HCT116 (cell line): ENCODE results near the gene PFKFB2. TPM values are rescaled to one million over a fixed set of nuclear protein-coding genes. Genes with fewer than 3 reads are reported as not detected.

ENCODE experiments used
- ATAC-seq: fragments of 200-7000 bp; cut with Tn5 transposase; 2 replicates; pipeline ENCODE4 v1.9.1; 2020; ENCODE audit warnings: mild to moderate bottlenecking, moderate library complexity
- BruUV-seq: library from RNA; stranded (reverse); fragments of 400-500 nt; replicated peaks from 2 replicates; lab custom pipeline; 2021; lab: Mats Ljungman, UMichigan
- CTCF ChIA-PET: fragments of 300-600 bp; sonication (Branson Sonifier 250); formaldehyde crosslinking; loops from one replicate; lab custom pipeline; 2021; ENCODE audit warnings: antibody characterized with exemption; lab: Charles Lee
- POLR2A ChIA-PET: fragments of 300-600, 350-600 bp; sonication (Branson Sonifier 250); formaldehyde crosslinking; loops from one replicate; lab custom pipeline; 2021; ENCODE audit warnings: antibody characterized with exemption; lab: Charles Lee
- RAD21 ChIA-PET, 2 experiments: fragments of 300-600 bp; sonication (Branson Sonifier 250); formaldehyde crosslinking; loops; one replicate each; lab custom pipeline; 2023; ENCODE audit warnings: low total read pairs in 2 of 2; ENCODE audit not compliant: uncharacterized antibody in 2 of 2, unreplicated experiment in 2 of 2, low non-redundant PET in 1 of 2; lab: Charles Lee
- DNase-seq: peaks from one replicate; pipeline ENCODE4 v3.0.0-alpha.2; 2010; ENCODE audit warnings: low read depth, low spot score
- H2AFZ ChIP-seq: fragments of 200-600 bp; shearing (Covaris generic), sonication (generic); 2 replicates; pipeline ENCODE4 v1.6.1; 2017; ENCODE audit warnings: low read depth, mixed run types, mixed read lengths, antibody characterized with exemption, low read length; ENCODE audit not compliant: poor library complexity, severe bottlenecking
- H3K27ac ChIP-seq: 2 replicates; pipeline ENCODE4 v1.5.1; 2012; ENCODE audit warnings: low read depth, low read length
- H3K27me3 ChIP-seq: fragments of 200-600 bp; sonication (generic); 2 replicates; pipeline ENCODE4 v1.6.1; 2016; ENCODE audit warnings: mixed run types, low read length, mixed read lengths; ENCODE audit not compliant: insufficient read depth
- H3K36me3 ChIP-seq, 2 experiments: fragments of 200-500 bp in 1 of 2; fragments of 200-600 bp in 1 of 2; sonication (Bioruptor generic) in 1 of 2; sonication (generic) in 1 of 2; 2 replicates each; pipeline versions ENCODE4 v1.5.1 to v1.6.1; 2014 to 2016; ENCODE audit warnings: low read length in 2 of 2, inconsistent platforms in 1 of 2, mixed read lengths in 1 of 2, mixed run types in 1 of 2; ENCODE audit not compliant: insufficient read depth in 2 of 2, control insufficient read depth in 1 of 2
- H3K4me1 ChIP-seq, 2 experiments: fragments of 200-600 bp in 1 of 2; sonication (generic) in 1 of 2; 2 replicates each; pipeline versions ENCODE4 v1.5.1 to v1.6.1; 2012 to 2017; ENCODE audit warnings: low read length in 2 of 2, inconsistent platforms in 1 of 2, mild to moderate bottlenecking in 1 of 2, mixed read lengths in 1 of 2, mixed run types in 1 of 2, moderate library complexity in 1 of 2; ENCODE audit not compliant: insufficient read depth in 2 of 2, control insufficient read depth in 1 of 2
- H3K4me2 ChIP-seq: fragments of 200-600 bp; sonication (generic); 2 replicates; pipeline ENCODE4 v1.6.1; 2017; ENCODE audit warnings: mixed run types, low read length, mixed read lengths
- H3K4me3 ChIP-seq, 2 experiments: fragments of 200-600 bp in 1 of 2; sonication (generic) in 1 of 2; replicated peaks in 1 of 2; 2 replicates each; pipeline ENCODE4 v1.5.1; 2011 to 2016; ENCODE audit warnings: low read length in 2 of 2, control low read depth in 1 of 2, low read depth in 1 of 2, mild to moderate bottlenecking in 1 of 2, mixed read lengths in 1 of 2, mixed run types in 1 of 2
- H3K79me2 ChIP-seq: fragments of 200-600 bp; sonication (generic); 2 replicates; pipeline ENCODE4 v1.6.1; 2017; ENCODE audit warnings: mild to moderate bottlenecking, mixed run types, low read length, moderate library complexity, mixed read lengths; ENCODE audit not compliant: insufficient read depth
- H3K9ac ChIP-seq: fragments of 200-600 bp; sonication (generic); 2 replicates; pipeline ENCODE4 v1.6.1; 2016; ENCODE audit warnings: low read length, mixed read lengths
- H3K9me2 ChIP-seq: fragments of 200-600 bp; sonication (generic), shearing (Covaris generic); 2 replicates; pipeline ENCODE4 v1.6.1; 2017; ENCODE audit warnings: mixed run types, mild to moderate bottlenecking, moderate library complexity; ENCODE audit not compliant: insufficient read depth
- H3K9me3 ChIP-seq, 2 experiments: fragments of 200-500 bp in 1 of 2; fragments of 200-600 bp in 1 of 2; sonication (Bioruptor generic) in 1 of 2; sonication (generic) in 1 of 2; 2 replicates each; pipeline ENCODE4 v1.6.1; 2014 to 2017; ENCODE audit warnings: low read length in 2 of 2, mixed read lengths in 2 of 2, inconsistent platforms in 1 of 2, low read depth in 1 of 2, mild to moderate bottlenecking in 1 of 2, mixed run types in 1 of 2, moderate library complexity in 1 of 2; ENCODE audit not compliant: control insufficient read depth in 1 of 2, insufficient read depth in 1 of 2
- H4K20me1 ChIP-seq: fragments of 200-600 bp; sonication (generic), shearing (Covaris generic); 2 replicates; pipeline ENCODE4 v1.6.1; 2017; ENCODE audit warnings: mixed run types, mild to moderate bottlenecking, moderate library complexity; ENCODE audit not compliant: insufficient read depth
- CBX3 ChIP-seq: IDR thresholded peaks from 2 replicates; pipeline ENCODE4 v1.6.1; 2012; ENCODE audit warnings: low read depth
- ELF1 ChIP-seq: IDR thresholded peaks from 2 replicates; pipeline ENCODE4 v1.6.1; 2012; ENCODE audit warnings: low read depth, borderline replicate concordance
- EZH2phosphoT487 ChIP-seq: fragments of 200-600 bp; IDR thresholded peaks from 2 replicates; pipeline ENCODE4 v1.6.1; 2018; ENCODE audit warnings: antibody characterized with exemption, borderline replicate concordance
- FOSL1 ChIP-seq: IDR thresholded peaks from 2 replicates; pipeline ENCODE4 v1.6.1; 2012; ENCODE audit warnings: low read depth
- JUND ChIP-seq: IDR thresholded peaks from 2 replicates; pipeline ENCODE4 v1.6.1; 2012
- POLR2A ChIP-seq: IDR thresholded peaks from 2 replicates; pipeline ENCODE4 v1.7.0; 2011; ENCODE audit warnings: borderline replicate concordance; ENCODE audit not compliant: insufficient read depth, insufficient read length; ENCODE audit errors: extremely low read depth
- RAD21 ChIP-seq: IDR thresholded peaks from 2 replicates; pipeline ENCODE4 v1.6.1; 2012; ENCODE audit warnings: low read depth, mild to moderate bottlenecking
- SIN3A ChIP-seq: IDR thresholded peaks from 2 replicates; pipeline ENCODE4 v1.6.1; 2012; ENCODE audit warnings: low read depth
- SP1 ChIP-seq: IDR thresholded peaks from 2 replicates; pipeline ENCODE4 v1.6.1; 2012; ENCODE audit warnings: low read depth
- YY1 ChIP-seq: IDR thresholded peaks from 2 replicates; pipeline ENCODE4 v1.6.1; 2011; ENCODE audit warnings: low read length, low read depth, moderate library complexity, mild to moderate bottlenecking; ENCODE audit not compliant: insufficient replicate concordance; ENCODE audit errors: extremely low read depth
- ZBTB33 ChIP-seq: IDR thresholded peaks from 2 replicates; pipeline ENCODE4 v1.6.1; 2011; ENCODE audit warnings: mild to moderate bottlenecking, low read length, moderate library complexity; ENCODE audit not compliant: insufficient replicate concordance; ENCODE audit errors: extremely low read depth
- ZFX ChIP-seq: fragments of 450-650 bp; IDR thresholded peaks from 2 replicates; pipeline ENCODE4 v1.6.1; 2017
- ZNF274 ChIP-seq: fragments of 200-500 bp; sonication (Bioruptor generic); IDR thresholded peaks from 2 replicates; pipeline ENCODE4 v1.6.1; 2014; ENCODE audit warnings: mild to moderate bottlenecking, low read depth, low read length, inconsistent platforms
- intact Hi-C: fragments of 100-400 bp; cut with micrococcal nuclease; formaldehyde crosslinking; loops from 2 replicates; pipeline ENCODE4 v1.10.0; 2022
- total RNA-seq: library from RNA; stranded (reverse); gene quantifications from one replicate; pipeline ENCODE4 v1.2.1, GENCODE V29; 2021; ENCODE audit not compliant: unreplicated experiment
- TF ChIP-seq, protein P1 (sequence below): IDR thresholded peaks from 2 replicates; pipeline ENCODE4 v1.6.1; 2012; ENCODE audit warnings: low read depth

The PFKFB2 gene
- total RNA-seq, 1 experiment from 2014 or later = 13.9 TPM

DNA sequence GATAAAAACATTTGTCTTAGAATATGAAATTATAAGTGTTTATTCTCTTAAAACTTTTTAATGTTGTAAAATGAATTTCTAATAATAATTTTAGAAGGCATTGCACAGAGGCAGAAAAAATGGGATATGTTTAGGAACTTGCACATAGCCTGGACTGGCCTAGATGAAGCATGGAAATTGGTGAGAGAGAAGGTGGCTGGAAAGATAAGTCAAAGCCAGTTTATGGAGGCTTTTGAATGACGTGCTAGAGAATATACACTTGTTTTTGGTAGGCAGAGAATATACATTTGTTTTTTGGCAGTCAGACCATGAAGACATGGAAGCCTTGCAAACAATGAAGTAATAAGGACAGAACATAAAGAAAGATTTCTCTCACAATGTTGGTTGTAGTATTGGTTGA, 48.6 kb downstream of the PFKFB2 start:
- ChIA-PET RAD21 (no interaction called here), CTCF (no interaction called here), POLR2A (no interaction called here)
- Histone ChIP-seq H3K4me1 (no peaks in the 10 kb centered on the region), H3K27ac (no peak overlapping the region), H3K27me3 (no peaks in the 10 kb centered on the region), H3K9ac (no peak overlapping the region), H3K4me2 (no peak overlapping the region), H3K36me3 (no peaks in the 10 kb centered on the region), H3K9me3 (no peaks in the 10 kb centered on the region; a peak in 1 of 4 replicates), H3K9me2 (no peaks in the 10 kb centered on the region), H4K20me1 (no peaks in the 10 kb centered on the region), H3K4me3 (no peak overlapping the region), H3K79me2 (no peaks in the 10 kb centered on the region), H2AFZ (no peak overlapping the region)
- intact Hi-C loops = no loop called here
- no peak for DNase-seq
- ATAC-seq = no peak
- no TSS peak for BruUV-seq
- TF ChIP-seq, protein P1, sequence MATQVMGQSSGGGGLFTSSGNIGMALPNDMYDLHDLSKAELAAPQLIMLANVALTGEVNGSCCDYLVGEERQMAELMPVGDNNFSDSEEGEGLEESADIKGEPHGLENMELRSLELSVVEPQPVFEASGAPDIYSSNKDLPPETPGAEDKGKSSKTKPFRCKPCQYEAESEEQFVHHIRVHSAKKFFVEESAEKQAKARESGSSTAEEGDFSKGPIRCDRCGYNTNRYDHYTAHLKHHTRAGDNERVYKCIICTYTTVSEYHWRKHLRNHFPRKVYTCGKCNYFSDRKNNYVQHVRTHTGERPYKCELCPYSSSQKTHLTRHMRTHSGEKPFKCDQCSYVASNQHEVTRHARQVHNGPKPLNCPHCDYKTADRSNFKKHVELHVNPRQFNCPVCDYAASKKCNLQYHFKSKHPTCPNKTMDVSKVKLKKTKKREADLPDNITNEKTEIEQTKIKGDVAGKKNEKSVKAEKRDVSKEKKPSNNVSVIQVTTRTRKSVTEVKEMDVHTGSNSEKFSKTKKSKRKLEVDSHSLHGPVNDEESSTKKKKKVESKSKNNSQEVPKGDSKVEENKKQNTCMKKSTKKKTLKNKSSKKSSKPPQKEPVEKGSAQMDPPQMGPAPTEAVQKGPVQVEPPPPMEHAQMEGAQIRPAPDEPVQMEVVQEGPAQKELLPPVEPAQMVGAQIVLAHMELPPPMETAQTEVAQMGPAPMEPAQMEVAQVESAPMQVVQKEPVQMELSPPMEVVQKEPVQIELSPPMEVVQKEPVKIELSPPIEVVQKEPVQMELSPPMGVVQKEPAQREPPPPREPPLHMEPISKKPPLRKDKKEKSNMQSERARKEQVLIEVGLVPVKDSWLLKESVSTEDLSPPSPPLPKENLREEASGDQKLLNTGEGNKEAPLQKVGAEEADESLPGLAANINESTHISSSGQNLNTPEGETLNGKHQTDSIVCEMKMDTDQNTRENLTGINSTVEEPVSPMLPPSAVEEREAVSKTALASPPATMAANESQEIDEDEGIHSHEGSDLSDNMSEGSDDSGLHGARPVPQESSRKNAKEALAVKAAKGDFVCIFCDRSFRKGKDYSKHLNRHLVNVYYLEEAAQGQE = no peak
- TF ChIP-seq JUND = no peak
- TF ChIP-seq CBX3 = no peak
- TF ChIP-seq FOSL1 = no peak

GRCh38 chr1:207102146-207102545, 49.1 kb downstream of the PFKFB2 start:
- Histone ChIP-seq H3K4me1 (no peaks in the 10 kb centered on the region), H3K9ac (no peak overlapping the region), H3K9me2 (no peaks in the 10 kb centered on the region), H2AFZ (no peak overlapping the region), H3K36me3 (no peaks in the 10 kb centered on the region), H3K79me2 (no peaks in the 10 kb centered on the region), H4K20me1 (no peaks in the 10 kb centered on the region), H3K4me3 (no peak overlapping the region), H3K27me3 (no peaks in the 10 kb centered on the region), H3K27ac (no peak overlapping the region), H3K4me2 (no peak overlapping the region), H3K9me3 (no peaks in the 10 kb centered on the region; a peak in 1 of 4 replicates)
- ChIA-PET POLR2A (no interaction called here), CTCF (no interaction called here), RAD21 (no interaction called here)
- no TSS peak for BruUV-seq
- DNase-seq (no peak), ATAC-seq (no peak)
- intact Hi-C loops = no loop called here
- TF ChIP-seq ZNF274 (no peak), FOSL1 (no peak), POLR2A (no peak), ELF1 (no peak), CBX3 (no peak), ZBTB33 (no peak), SIN3A (no peak), YY1 (no peak), SP1 (no peak), RAD21 (no peak), EZH2phosphoT487 (no peak), ZFX (no peak)
